Loucy (cell line): ENCODE results near the gene PDE5A.
A peak's percentile ranks its signal among the peaks of the same experiment; 100 is the strongest.
"Not testable (repeated sequence)": the region's sequence is repeated elsewhere in the genome, so short reads cannot be mapped to it uniquely, and the experiment has no call there.

Experiments
- H2AFZ ChIP-seq: fragments of 200-600 bp; sonication (generic); 2 replicates; pipeline ENCODE4 v1.6.0; 2016; ENCODE audit warnings: antibody characterized with exemption, mild to moderate bottlenecking, low read length, moderate library complexity
- H3F3A ChIP-seq: fragments of 200-600 bp; 2 replicates; pipeline ENCODE4 v1.6.0; 2016; ENCODE audit warnings: antibody characterized with exemption, low read depth, mild to moderate bottlenecking
- H3K27me3 ChIP-seq: fragments of 200-600 bp; sonication (generic); 2 replicates; pipeline ENCODE4 v1.6.1; 2014; ENCODE audit warnings: low read length, mild to moderate bottlenecking; ENCODE audit not compliant: insufficient read depth, poor library complexity, severe bottlenecking
- H3K36me3 ChIP-seq: fragments of 200-600 bp; sonication (generic); 2 replicates; pipeline ENCODE4 v1.6.1; 2016; ENCODE audit warnings: low read length; ENCODE audit not compliant: insufficient read depth
- H3K4me1 ChIP-seq: fragments of 200-600 bp; sonication (generic); 2 replicates; pipeline ENCODE4 v1.5.1; 2014; ENCODE audit warnings: low read length, mild to moderate bottlenecking; ENCODE audit not compliant: insufficient read depth, poor library complexity, severe bottlenecking
- H3K4me2 ChIP-seq: fragments of 200-600 bp; sonication (generic); 2 replicates; pipeline ENCODE4 v1.6.0; 2014; ENCODE audit warnings: antibody characterized with exemption, low read length, low read depth, mild to moderate bottlenecking; ENCODE audit not compliant: poor library complexity, severe bottlenecking
- H3K4me3 ChIP-seq: fragments of 200-600 bp; sonication (generic); 2 replicates; pipeline ENCODE4 v1.5.1; 2014; ENCODE audit warnings: low read length, mild to moderate bottlenecking, mixed read lengths; ENCODE audit not compliant: poor library complexity, severe bottlenecking
- H3K79me2 ChIP-seq: fragments of 200-600 bp; sonication (generic); 2 replicates; pipeline ENCODE4 v1.6.1; 2014; ENCODE audit warnings: low read length; ENCODE audit not compliant: insufficient read depth
- H3K9ac ChIP-seq: fragments of 200-600 bp; sonication (generic); 2 replicates; pipeline ENCODE4 v1.6.0; 2014; ENCODE audit warnings: mild to moderate bottlenecking, low read depth, low read length, moderate library complexity; ENCODE audit not compliant: poor library complexity, severe bottlenecking
- H3K9me2 ChIP-seq: fragments of 200-600 bp; sonication (generic); replicated peaks from 2 replicates; pipeline ENCODE4 v1.6.1; 2016; ENCODE audit warnings: low read depth, low read length, mixed read lengths
- H3K9me3 ChIP-seq: fragments of 200-600 bp; sonication (generic); 2 replicates; pipeline ENCODE4 v1.6.1; 2014; ENCODE audit warnings: mild to moderate bottlenecking, antibody characterized with exemption, low read length, low read depth; ENCODE audit not compliant: insufficient read depth
- H4K20me1 ChIP-seq: fragments of 200-600 bp; sonication (generic); 2 replicates; pipeline ENCODE4 v1.6.0; 2014; ENCODE audit warnings: antibody characterized with exemption, low read length, mild to moderate bottlenecking; ENCODE audit not compliant: insufficient read depth, poor library complexity, severe bottlenecking
- CTCF ChIP-seq: fragments of 200-600 bp; sonication (generic); conservative IDR thresholded peaks from 2 replicates; pipeline ENCODE4 v1.5.1; 2014; ENCODE audit warnings: mild to moderate bottlenecking, antibody characterized with exemption, low read length

The PDE5A gene

GRCh38 chr4:119462733-119463132 lies 165.9 kb downstream of the PDE5A start:
- H3K4me1 ChIP-seq, H3K9me3 ChIP-seq, H3K79me2 ChIP-seq, H2AFZ ChIP-seq, H3K27me3 ChIP-seq, H3K4me3 ChIP-seq, H3K4me2 ChIP-seq, H3K9ac ChIP-seq, H3K36me3 ChIP-seq, H3F3A ChIP-seq, H4K20me1 ChIP-seq, H3K9me2 ChIP-seq: not testable (repeated sequence)
- TF ChIP-seq CTCF: peak; percentile 32

DNA sequence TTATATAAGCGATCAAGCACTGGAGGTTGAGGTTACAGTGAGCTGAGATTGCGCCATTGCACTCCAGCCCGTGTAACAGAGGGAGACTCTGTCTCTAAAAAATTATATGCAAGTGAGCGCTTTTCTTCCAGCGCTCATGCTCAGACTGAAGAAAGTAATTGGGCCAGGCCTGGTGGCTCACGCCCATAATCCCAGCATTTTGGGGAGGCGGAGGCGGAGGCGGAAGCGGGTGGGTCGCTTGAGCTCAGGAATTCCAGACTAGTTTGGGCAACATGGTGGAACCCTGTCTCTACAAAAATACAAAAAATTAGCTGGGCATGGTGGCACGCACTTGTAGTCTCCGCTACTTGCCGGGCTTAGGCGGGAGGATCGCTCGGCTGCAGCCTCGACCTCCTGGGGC lies 172.9 kb downstream of the PDE5A start:
- not testable (repeated sequence) for H4K20me1 ChIP-seq, H3K27me3 ChIP-seq, H3F3A ChIP-seq, H3K9me3 ChIP-seq, H3K36me3 ChIP-seq, H3K9ac ChIP-seq, H3K9me2 ChIP-seq, H2AFZ ChIP-seq, H3K4me1 ChIP-seq
- H3K4me3 ChIP-seq: peak overlapping the region; percentile 66
- peak overlapping the region; percentile 62 for H3K4me2 ChIP-seq
- H3K79me2 ChIP-seq: peaks cover 12% of the 10 kb centered on the region

- H3K4me1 ChIP-seq, H3F3A ChIP-seq, H4K20me1 ChIP-seq, H3K9me3 ChIP-seq, H3K9me2 ChIP-seq, H3K27me3 ChIP-seq, H3K36me3 ChIP-seq: not testable (repeated sequence)
- peak overlapping the region; percentile 92 for H2AFZ ChIP-seq
- 0 out of 2 replicates have a peak, but pooled peaks have one; percentile 8 for TF ChIP-seq CTCF
- H3K9ac ChIP-seq: peak overlapping the region; percentile 76
- H3K4me2 ChIP-seq: peak overlapping the region; percentile 70
- peak overlapping the region; percentile 85 for H3K4me3 ChIP-seq
- H3K79me2 ChIP-seq: peaks cover 12% of the 10 kb centered on the region
These were observed 173.9 kb downstream of the PDE5A start for GRCh38 chr4:119454491-119455270.

DNA sequence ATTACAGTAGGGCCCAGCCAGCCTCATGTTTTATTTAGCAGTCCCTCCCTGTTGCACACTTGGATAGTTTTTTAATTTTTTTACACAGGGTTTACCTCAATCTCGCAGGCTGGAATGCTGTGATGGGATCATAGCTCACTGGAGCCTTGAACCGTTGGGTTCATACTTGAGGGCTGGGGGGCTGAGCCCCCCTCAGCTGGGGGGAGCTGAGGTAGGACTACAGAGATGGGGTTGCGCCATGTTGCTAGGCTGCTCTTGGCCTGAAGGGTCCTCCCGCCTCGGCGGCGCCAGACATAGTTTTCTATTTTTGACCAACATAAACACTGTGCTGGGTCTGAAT lies 174.5 kb downstream of the PDE5A start:
- H3K27me3 ChIP-seq, H3K9me3 ChIP-seq, H3K9me2 ChIP-seq, H3K4me1 ChIP-seq, H3F3A ChIP-seq, H4K20me1 ChIP-seq, H3K36me3 ChIP-seq: not testable (repeated sequence)
- peak overlapping the region; percentile 76 for H3K9ac ChIP-seq
- H2AFZ ChIP-seq: peak overlapping the region; percentile 92
- H3K4me3 ChIP-seq: peak overlapping the region; percentile 85
- H3K4me2 ChIP-seq: peak overlapping the region; percentile 70
- H3K79me2 ChIP-seq: peaks cover 12% of the 10 kb centered on the region

DNA sequence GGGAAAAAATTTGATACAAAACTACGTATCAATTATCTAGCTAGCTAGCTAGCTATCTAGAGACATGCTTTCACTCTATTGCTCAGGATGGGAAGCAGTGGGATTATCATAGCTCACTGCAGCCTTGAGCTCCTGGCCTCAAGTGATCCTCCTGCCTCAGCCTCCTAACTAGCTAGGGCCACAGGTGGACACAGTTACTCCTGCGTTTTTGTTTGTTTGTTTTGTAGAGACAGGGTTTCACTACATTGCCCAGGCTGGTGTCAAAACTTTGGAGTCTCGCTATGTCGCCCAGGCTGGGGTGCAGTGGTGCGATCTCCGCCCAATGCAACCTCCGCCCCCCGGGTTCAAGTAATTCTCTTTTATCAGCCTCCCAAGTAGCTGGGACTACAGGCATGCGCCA lies 175.3 kb downstream of the PDE5A start:
- not testable (repeated sequence) for H3K9me2 ChIP-seq, H3K9me3 ChIP-seq, H3K4me1 ChIP-seq, H4K20me1 ChIP-seq, H3K36me3 ChIP-seq, H3K9ac ChIP-seq, H3K4me3 ChIP-seq, H3K27me3 ChIP-seq, H3F3A ChIP-seq, H3K4me2 ChIP-seq, H2AFZ ChIP-seq
- peaks cover 12% of the 10 kb centered on the region for H3K79me2 ChIP-seq

- not testable (repeated sequence) for H2AFZ ChIP-seq, H3K79me2 ChIP-seq, H4K20me1 ChIP-seq
These were observed 178.8 kb downstream of the PDE5A start for GRCh38 chr4:119449851-119450250.

More at GRCh38 chr4:119449851-119450250, 178.8 kb downstream of the PDE5A start:
- H3K36me3 ChIP-seq, H3F3A ChIP-seq, H3K4me3 ChIP-seq, H3K27me3 ChIP-seq, H3K4me2 ChIP-seq, H3K4me1 ChIP-seq, H3K9me2 ChIP-seq, H3K9ac ChIP-seq, H3K9me3 ChIP-seq: not testable (repeated sequence)
